ENCODE results near the gene DDX39B. TPM values are rescaled to one million over a fixed set of nuclear protein-coding genes. Genes with fewer than 3 reads are reported as not detected.
"Not testable (repeated sequence)": the region's sequence is repeated elsewhere in the genome, so short reads cannot be mapped to it uniquely, and the experiment has no call there.

DDX39B gene
- total RNA-seq, 1 experiment from 2014 or later, result 384 TPM

- in situ Hi-C loops (cut with HindIII; ENCODE audit: low pct_unique_long_range_greater_than_20kb, low sequenced_read_pairs), result no loop called here
- no peak for DNase-seq (ENCODE audit: low read depth, low spot score)
These were observed 17.1 kb upstream of the DDX39B start for GRCh38 chr6:31558631-31559500.

GRCh38 chr6:31558318-31558625 lies 16.5 kb upstream of the DDX39B start:
- in situ Hi-C loops (cut with HindIII; ENCODE audit: low pct_unique_long_range_greater_than_20kb, low sequenced_read_pairs), result no loop called here
- DNase-seq (ENCODE audit: low read depth, low spot score), result no peak

- DNase-seq (ENCODE audit: low read depth, low spot score), result no peak
- in situ Hi-C loops (cut with HindIII; ENCODE audit: low pct_unique_long_range_greater_than_20kb, low sequenced_read_pairs), result no loop called here
These were observed 15.9 kb upstream of the DDX39B start for GRCh38 chr6:31557443-31558317.

- in situ Hi-C loops (cut with HindIII; ENCODE audit: low pct_unique_long_range_greater_than_20kb, low sequenced_read_pairs), result no loop called here
- no peak for DNase-seq (ENCODE audit: low read depth, low spot score)
These were observed 14.5 kb upstream of the DDX39B start for GRCh38 chr6:31556307-31556706.

- in situ Hi-C loops (cut with HindIII; ENCODE audit: low pct_unique_long_range_greater_than_20kb, low sequenced_read_pairs), result not testable (repeated sequence)
- DNase-seq (ENCODE audit: low read depth, low spot score), result peak; percentile 81
These were observed 9.6 kb upstream of the DDX39B start for GRCh38 chr6:31551371-31551770.

- in situ Hi-C loops (cut with HindIII; ENCODE audit: low pct_unique_long_range_greater_than_20kb, low sequenced_read_pairs), result no loop called here
- no peak for DNase-seq (ENCODE audit: low read depth, low spot score)
These were observed 6.7 kb upstream of the DDX39B start for GRCh38 chr6:31548544-31548873.

GRCh38 chr6:31547727-31548543 lies 6.1 kb upstream of the DDX39B start:
- no peak for DNase-seq (ENCODE audit: low read depth, low spot score)
- in situ Hi-C loops (cut with HindIII; ENCODE audit: low pct_unique_long_range_greater_than_20kb, low sequenced_read_pairs), result no loop called here

GRCh38 chr6:31546958-31547726 lies 5.3 kb upstream of the DDX39B start, which contains the start of gene NFKBIL1:
Gene NFKBIL1 (plus strand): TSS chr6:31547608. CDS start chr6:31547695, 87 bp downstream.
- in situ Hi-C loops (cut with HindIII; ENCODE audit: low pct_unique_long_range_greater_than_20kb, low sequenced_read_pairs), result no loop called here
- DNase-seq (ENCODE audit: low read depth, low spot score), result peak; percentile 97

- in situ Hi-C loops (cut with HindIII; ENCODE audit: low pct_unique_long_range_greater_than_20kb, low sequenced_read_pairs), result no loop called here
- DNase-seq (ENCODE audit: low read depth, low spot score), result peak; percentile 91
These were observed 4.6 kb upstream of the DDX39B start, which contains the start of gene ATP6V1G2 for GRCh38 chr6:31546339-31546957. Gene ATP6V1G2 (minus strand): TSS chr6:31546608. CDS start chr6:31546559, 49 bp downstream.

- in situ Hi-C loops (cut with HindIII; ENCODE audit: low pct_unique_long_range_greater_than_20kb, low sequenced_read_pairs), result no loop called here
- DNase-seq (ENCODE audit: low read depth, low spot score), result no peak
These were observed 3.5 kb upstream of the DDX39B start for GRCh38 chr6:31545291-31545690.

- no peak for DNase-seq (ENCODE audit: low read depth, low spot score)
- in situ Hi-C loops (cut with HindIII; ENCODE audit: low pct_unique_long_range_greater_than_20kb, low sequenced_read_pairs), result no loop called here
These were observed 2.9 kb upstream of the DDX39B start for GRCh38 chr6:31544676-31545075.

- DNase-seq (ENCODE audit: low read depth, low spot score), result no peak
- in situ Hi-C loops (cut with HindIII; ENCODE audit: low pct_unique_long_range_greater_than_20kb, low sequenced_read_pairs), result no loop called here
These were observed 1.8 kb upstream of the DDX39B start for GRCh38 chr6:31543639-31544038.

GRCh38 chr6:31541059-31541657 lies 645 bp downstream of the DDX39B start:
- no peak for DNase-seq (ENCODE audit: low read depth, low spot score)
- in situ Hi-C loops (cut with HindIII; ENCODE audit: low pct_unique_long_range_greater_than_20kb, low sequenced_read_pairs), result no loop called here

GRCh38 chr6:31540640-31541039 lies 1.2 kb downstream of the DDX39B start:
- no peak for DNase-seq (ENCODE audit: low read depth, low spot score)
- in situ Hi-C loops (cut with HindIII; ENCODE audit: low pct_unique_long_range_greater_than_20kb, low sequenced_read_pairs), result no loop called here

GRCh38 chr6:31538805-31539400 lies 2.9 kb downstream of the DDX39B start:
- DNase-seq (ENCODE audit: low read depth, low spot score), result no peak
- in situ Hi-C loops (cut with HindIII; ENCODE audit: low pct_unique_long_range_greater_than_20kb, low sequenced_read_pairs), result no loop called here
